Heart left ventricle (tissue), 16 donors: Measurements from ENCODE around the gene THADA. TPM values are rescaled to one million over a fixed set of nuclear protein-coding genes. Genes with fewer than 3 reads are reported as not detected.
"Not testable (repeated sequence)": the region's sequence is repeated elsewhere in the genome, so short reads cannot be mapped to it uniquely, and the experiment has no call there.

Experiments
- ATAC-seq, 4 donors: fragments of 200-7000 bp; cut with Tn5 transposase; one replicate each; pipeline ENCODE4 v1.9.1; 2020 to 2022; ENCODE audit warnings: moderate library complexity in 4 of 4, mild to moderate bottlenecking in 3 of 4, moderate number of reproducible peaks in 1 of 4
- DNase-seq, 5 donors: peaks; one replicate each; pipeline ENCODE4 v3.0.0-alpha.2; 2020
- H3K27ac ChIP-seq, 12 donors: fragments of 200-600 bp; sonication (generic) in 4 of 12; one replicate each; pipeline versions ENCODE4 v1.5.0 to v1.8.0; 2016 to 2022; ENCODE audit warnings: mild to moderate bottlenecking in 2 of 12
- H3K27me3 ChIP-seq, 9 donors: fragments of 200-600 bp; sonication (generic) in 2 of 9; one replicate each; pipeline versions ENCODE4 v1.5.1 to v1.8.0; 2016 to 2022; ENCODE audit warnings: mild to moderate bottlenecking in 3 of 9
- H3K36me3 ChIP-seq, 9 donors: fragments of 200-600 bp; sonication (generic) in 2 of 9; one replicate each; pipeline versions ENCODE4 v1.5.0 to v1.8.0; 2018 to 2022; ENCODE audit warnings: mild to moderate bottlenecking in 2 of 9
- H3K4me1 ChIP-seq, 12 donors: fragments of 200-600 bp; sonication (generic) in 4 of 12; one replicate each; pipeline versions ENCODE4 v1.5.0 to v1.8.0; 2016 to 2022; ENCODE audit warnings: mild to moderate bottlenecking in 3 of 12
- H3K4me3 ChIP-seq, 12 donors: fragments of 200-600 bp; sonication (generic) in 4 of 12; one replicate each; pipeline versions ENCODE4 v1.5.0 to v1.8.0; 2017 to 2022; ENCODE audit warnings: mild to moderate bottlenecking in 9 of 12, moderate library complexity in 4 of 12
- H3K9me3 ChIP-seq, 12 donors: fragments of 200-600 bp; sonication (generic) in 4 of 12; one replicate each; pipeline versions ENCODE4 v1.5.0 to v1.8.0; 2016 to 2022; ENCODE audit warnings: mild to moderate bottlenecking in 1 of 12
- POLR2A ChIP-seq, 2 donors: fragments of 450-650 bp; IDR thresholded peaks; one replicate each; pipeline ENCODE4 v1.6.1; 2017; ENCODE audit warnings: antibody characterized with exemption in 2 of 2, mild to moderate bottlenecking in 2 of 2, moderate library complexity in 2 of 2
- WGBS, 4 donors: extraction: QIAGEN DNeasy Blood & Tissue Kit in 2 of 4; methylation state at CpG; one replicate each; pipeline versions ENCODE4 v1.1.5 to v1.1.7; 2013 to 2018; 5-methylcytosine and 5-hydroxymethylcytosine counted together
- intact Hi-C, 10 donors: fragments of 100-400 bp; cut with DNase I; formaldehyde crosslinking; loops; one replicate each; pipeline versions ENCODE4 v1.11.1 to v1.14.2; 2022
- polyA plus RNA-seq, 2 donors: library from polyadenylated mRNA; stranded (reverse); fragments of 200-250 nt; gene quantifications; one replicate each; pipeline ENCODE4 v1.2.3, GENCODE V29; 2013
- total RNA-seq, 9 donors: library from RNA; depleted of rRNA in 2 of 9; stranded (reverse); fragments of >200 nt in 2 of 9; fragmentation: NEBNext Ultra II Directional in 3 of 9; extraction: Animal tissue kit (Norgen Biotek cat#: 25700) in 3 of 9; gene quantifications; one replicate each; pipeline versions ENCODE4 v1.1.0 to v1.2.4, GENCODE V29; 2016 to 2023
- TF ChIP-seq, protein P1 (sequence below), 12 donors: fragments of 200-600 bp; sonication (generic) in 4 of 12; IDR thresholded peaks; one replicate each; pipeline versions ENCODE4 v1.5.0 to v1.8.0; 2018 to 2022; ENCODE audit warnings: antibody characterized with exemption in 12 of 12, mild to moderate bottlenecking in 5 of 12
- donor health status: ischemic (EF 13 %, LVEDD 7.1; RV severe dilation, severe dysfunction).
- donor health status: healthy with polysubstance abuse.
- donor health status: DM: no; HTN: yes; CAD: no.
- donor health status: DM: no; HTN: no; CAD: no.
- donor health status: ischemic (EF 25% LVEDD 6.9; RV normal size, moderate dysfunction).
- donor health status: ischemic (EF 25% LVEDD 5.7; RV mildly dilated, moderate dysfunction).
- donor health status: healthy.
- donor health status: DM: yes; HTN: yes; CAD: no.
- donor health status: ischemic (EF 35%, LVEDD 5.7; RV mildly dilated, moderate dysfunction).
- donor health status: nonischemic (EF 11% LVEDD 7.7; RV severe dilation, severe dysfunction).
- donor health status: DM: yes; HTN: yes; CAD: no.
- donor health status: PGD.
- donor health status: ischemic (EF 29% LVEDD 5.4; RV normal size, mild dysfunction).
- donor health status: nonischemic (EF 23%, LVEDD 6.1; RV moderate dilation, normal function).

Gene THADA
- total and polyA plus RNA-seq, 11 donors = 6.8 to 21.4 (median 13.0) TPM

DNA sequence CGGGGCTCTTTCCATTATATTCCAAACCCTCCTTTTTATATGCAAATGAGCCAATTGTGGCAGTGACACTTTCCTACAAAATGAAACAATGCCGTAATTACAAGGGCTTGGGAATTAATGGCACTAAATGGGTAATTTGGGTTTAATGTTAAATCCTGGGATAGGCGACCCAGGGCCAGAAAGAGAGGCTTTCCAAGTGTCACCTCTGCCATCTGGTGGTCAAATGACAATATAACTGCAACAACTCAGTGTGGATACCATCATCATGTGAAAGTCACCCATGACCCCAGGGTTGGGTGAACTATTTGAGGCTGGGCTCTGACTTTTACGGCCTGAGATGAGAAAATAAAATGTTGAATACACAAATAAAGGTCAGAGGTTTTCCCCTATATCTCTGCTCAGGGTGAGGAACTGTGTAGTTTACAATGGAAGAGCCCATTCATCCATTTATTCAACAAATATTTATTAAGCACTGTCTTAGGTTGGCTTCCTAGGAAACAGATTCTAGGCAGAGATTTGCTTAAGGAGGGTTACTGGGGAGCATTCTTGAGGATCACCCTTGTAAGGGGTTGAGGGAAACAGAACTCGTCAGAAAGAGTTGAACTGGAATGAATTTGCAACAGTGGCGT, 13.6 kb upstream of the THADA start:
- DNase-seq = peak in 1 of 5 donors; percentile 25
- Histone ChIP-seq H3K4me3 (no peak overlapping the region), H3K27me3 (no peaks in the 10 kb centered on the region), H3K9me3 (no peaks in the 10 kb centered on the region), H3K4me1 (peaks cover 0 to 2% (median 0%) of the 10 kb centered on the region in 12 donors), H3K36me3 (no peaks in the 10 kb centered on the region), H3K27ac (no peak overlapping the region)
- ATAC-seq = peak in 3 of 4 donors; percentile 59 to 70 (median 62)
- TF ChIP-seq, protein P1, sequence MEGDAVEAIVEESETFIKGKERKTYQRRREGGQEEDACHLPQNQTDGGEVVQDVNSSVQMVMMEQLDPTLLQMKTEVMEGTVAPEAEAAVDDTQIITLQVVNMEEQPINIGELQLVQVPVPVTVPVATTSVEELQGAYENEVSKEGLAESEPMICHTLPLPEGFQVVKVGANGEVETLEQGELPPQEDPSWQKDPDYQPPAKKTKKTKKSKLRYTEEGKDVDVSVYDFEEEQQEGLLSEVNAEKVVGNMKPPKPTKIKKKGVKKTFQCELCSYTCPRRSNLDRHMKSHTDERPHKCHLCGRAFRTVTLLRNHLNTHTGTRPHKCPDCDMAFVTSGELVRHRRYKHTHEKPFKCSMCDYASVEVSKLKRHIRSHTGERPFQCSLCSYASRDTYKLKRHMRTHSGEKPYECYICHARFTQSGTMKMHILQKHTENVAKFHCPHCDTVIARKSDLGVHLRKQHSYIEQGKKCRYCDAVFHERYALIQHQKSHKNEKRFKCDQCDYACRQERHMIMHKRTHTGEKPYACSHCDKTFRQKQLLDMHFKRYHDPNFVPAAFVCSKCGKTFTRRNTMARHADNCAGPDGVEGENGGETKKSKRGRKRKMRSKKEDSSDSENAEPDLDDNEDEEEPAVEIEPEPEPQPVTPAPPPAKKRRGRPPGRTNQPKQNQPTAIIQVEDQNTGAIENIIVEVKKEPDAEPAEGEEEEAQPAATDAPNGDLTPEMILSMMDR (IDR thresholded peaks at IDR 0.05) = peak; percentile 55 to 75 (median 65)
- TF ChIP-seq POLR2A (IDR thresholded peaks at IDR 0.05) = no peak
- 39 to 49% (median 48%) methylated on average over 6 of the region's 6 CpGs for WGBS, 4 donors
- intact Hi-C loops = loop anchor here in 4 of 10 donors (1.0 to 10.0 kb wide), 4 partner anchors 782 to 1245 kb away; partner anchors contain the start of gene COX7A2L (in 1 of the 4)

DNA sequence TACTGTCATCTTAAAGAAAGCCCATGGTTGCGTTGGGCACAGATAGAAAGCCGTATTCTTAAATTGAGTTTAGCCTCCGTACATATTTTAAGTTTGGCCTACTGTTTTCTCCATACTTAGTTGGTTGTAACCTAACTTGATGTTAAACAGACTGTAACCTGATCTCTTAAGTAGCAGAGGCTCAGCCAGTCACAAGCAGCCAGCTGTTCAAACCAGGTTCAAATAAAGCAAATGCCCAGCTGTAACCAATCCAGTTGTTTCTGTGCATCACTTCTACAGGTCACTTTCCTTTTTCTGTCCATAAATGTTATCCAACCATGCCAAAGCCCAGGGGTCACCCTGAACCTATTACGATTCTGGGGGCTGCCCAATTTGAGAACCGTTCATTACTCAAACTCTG, 10.0 kb upstream of the THADA start:
- intact Hi-C loops = loop anchor here in 4 of 10 donors (5.0 to 10.0 kb wide), 3 partner anchors 779 to 1241 kb away; partner anchors contain the start of gene COX7A2L (in 1 of the 4)
- TF ChIP-seq POLR2A (IDR thresholded peaks at IDR 0.05) = no peak

DNA sequence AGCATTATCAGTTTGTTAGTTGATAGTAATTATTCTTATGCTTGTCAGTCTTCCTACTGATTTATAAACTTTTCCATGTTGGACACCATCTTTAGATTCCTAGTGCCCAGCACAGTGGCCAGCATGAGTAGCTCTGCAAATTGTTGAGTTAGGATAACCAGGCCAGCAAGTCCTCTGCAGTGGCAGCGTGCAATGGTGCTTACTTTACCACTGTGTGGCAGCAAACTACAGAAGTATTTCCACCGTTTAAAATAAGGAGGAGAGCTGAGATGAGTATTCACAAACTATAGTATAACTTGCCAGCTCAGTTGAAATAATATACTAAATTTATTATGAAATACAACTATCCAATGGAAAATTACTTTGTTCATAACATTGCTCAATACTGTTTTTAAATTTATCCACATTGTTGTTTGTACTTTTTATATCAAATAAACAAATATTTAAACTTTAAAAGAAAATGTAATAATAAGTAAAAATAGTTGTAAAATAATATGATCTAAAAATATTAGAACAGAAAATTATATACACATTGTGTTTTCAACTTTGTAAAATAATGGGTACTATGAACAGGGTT, 9.3 kb upstream of the THADA start:
- Histone ChIP-seq H3K9me3 (no peaks in the 10 kb centered on the region), H3K4me3 (no peak overlapping the region), H3K27me3 (no peaks in the 10 kb centered on the region), H3K4me1 (no peaks in the 10 kb centered on the region), H3K36me3 (no peaks in the 10 kb centered on the region), H3K27ac (no peak overlapping the region)
- TF ChIP-seq, protein P1 (IDR thresholded peaks at IDR 0.05) = peak in 7 of 12 donors; percentile 10 to 61 (median 43)
- no peak for TF ChIP-seq POLR2A (IDR thresholded peaks at IDR 0.05)
- intact Hi-C loops = loop anchor here in 4 of 10 donors (5.0 to 10.0 kb wide), 3 partner anchors 778 to 1240 kb away; partner anchors contain the start of gene COX7A2L (in 1 of the 4)
- ATAC-seq = peak in 3 of 4 donors; percentile 47 to 75 (median 63)
- no peak for DNase-seq
- 5 to 14% (median 12%) methylated on average over 2 of the region's 2 CpGs for WGBS, 4 donors

More for the DNA sequence above, 10.0 kb upstream of the THADA start:
- no peak overlapping the region for H3K4me3 ChIP-seq
- ATAC-seq (no peak), DNase-seq (no peak)
- no peaks in the 10 kb centered on the region for H3K36me3 ChIP-seq
- no peaks in the 10 kb centered on the region for H3K4me1 ChIP-seq
- 86 to 92% (median 88%) methylated on average over 5 of the region's 5 CpGs for WGBS, 4 donors
- no peak overlapping the region for H3K27ac ChIP-seq
- no peaks in the 10 kb centered on the region for H3K9me3 ChIP-seq
- no peaks in the 10 kb centered on the region for H3K27me3 ChIP-seq

DNA sequence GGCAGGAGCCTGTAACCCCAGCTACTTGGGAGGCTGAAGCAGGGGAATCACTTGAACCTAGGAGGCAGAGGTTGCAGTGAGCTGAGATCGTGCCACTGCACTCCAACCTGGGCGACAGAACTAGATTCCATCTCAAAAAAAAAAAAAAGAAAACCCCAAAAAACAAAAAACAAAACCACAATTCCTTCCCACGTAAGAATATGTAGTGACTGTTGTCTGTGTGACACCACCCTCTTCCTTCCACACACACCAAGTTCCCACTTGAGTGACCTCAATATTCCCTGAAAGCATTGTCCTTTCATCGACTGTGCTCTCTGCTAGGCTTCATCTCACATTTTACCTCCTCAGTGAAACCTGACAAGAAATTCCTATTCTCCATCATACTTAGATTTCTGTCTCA, 8.8 kb upstream of the THADA start:
- no peaks in the 10 kb centered on the region for H3K4me1 ChIP-seq
- intact Hi-C loops = loop anchor here in 4 of 10 donors (5.0 to 10.0 kb wide), 3 partner anchors 777 to 1240 kb away; partner anchors contain the start of gene COX7A2L (in 1 of the 4)
- no peak overlapping the region for H3K27ac ChIP-seq
- no peaks in the 10 kb centered on the region for H3K36me3 ChIP-seq
- no peaks in the 10 kb centered on the region for H3K9me3 ChIP-seq
- 57 to 72% (median 67%) methylated on average over 4 of the region's 4 CpGs for WGBS, 4 donors
- no peak for ATAC-seq
- H3K4me3 ChIP-seq = no peak overlapping the region
- no peak for DNase-seq
- no peak for TF ChIP-seq POLR2A (IDR thresholded peaks at IDR 0.05)
- TF ChIP-seq, protein P1 (IDR thresholded peaks at IDR 0.05) = no peak
- H3K27me3 ChIP-seq = no peaks in the 10 kb centered on the region

DNA sequence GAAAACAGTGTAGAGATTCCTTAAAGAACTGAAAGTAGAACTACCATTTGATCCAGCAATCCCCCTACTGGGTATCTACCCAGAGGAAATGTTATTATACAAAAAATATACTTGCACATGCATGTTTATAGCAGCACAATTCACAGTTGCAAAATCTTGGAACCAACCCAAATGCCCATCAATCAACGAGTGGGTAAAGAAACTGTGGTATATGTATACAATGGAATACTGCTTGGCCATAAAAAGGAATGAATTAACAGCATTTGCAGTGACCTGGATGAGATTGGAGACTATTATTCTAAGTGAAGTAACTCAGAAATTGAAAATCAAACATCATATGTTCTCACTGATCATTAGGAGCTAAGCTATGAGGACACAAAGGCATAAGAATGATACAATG, 4.8 kb upstream of the THADA start:
- not testable (repeated sequence) for H3K27ac ChIP-seq, H3K4me3 ChIP-seq, ATAC-seq, H3K4me1 ChIP-seq, H3K36me3 ChIP-seq, DNase-seq, H3K27me3 ChIP-seq, H3K9me3 ChIP-seq
- intact Hi-C loops = loop anchor here in 3 of 10 donors (10.0 kb wide), 2 partner anchors 776 to 1236 kb away; partner anchors contain the start of gene COX7A2L (in 1 of the 3)
- WGBS, 4 donors = 68 to 77% (median 72%) methylated on average over 1 of the region's 1 CpG
